Upper lobe of right lung (tissue), 1 donor: Measurements from ENCODE around the gene RGS11. TPM values are rescaled to one million over a fixed set of nuclear protein-coding genes. Genes with fewer than 3 reads are reported as not detected.

ENCODE experiments used
- ATAC-seq: fragments of 200-7000 bp; cut with Tn5 transposase; one replicate; pipeline ENCODE4 v1.9.1; 2020; ENCODE audit warnings: mild to moderate bottlenecking, moderate library complexity
- DNase-seq: peaks from one replicate; pipeline ENCODE4 v3.0.0-alpha.2; 2020
- H3K27ac ChIP-seq: fragments of 200-600 bp; one replicate; pipeline ENCODE4 v1.8.0; 2022
- H3K27me3 ChIP-seq: fragments of 200-600 bp; one replicate; pipeline ENCODE4 v1.8.0; 2022; ENCODE audit warnings: mild to moderate bottlenecking
- H3K36me3 ChIP-seq: fragments of 200-600 bp; one replicate; pipeline ENCODE4 v1.8.0; 2022
- H3K4me1 ChIP-seq: fragments of 200-600 bp; one replicate; pipeline ENCODE4 v1.8.0; 2022
- H3K4me3 ChIP-seq: fragments of 200-600 bp; one replicate; pipeline ENCODE4 v1.8.0; 2022; ENCODE audit warnings: mild to moderate bottlenecking
- H3K9me3 ChIP-seq: fragments of 200-600 bp; one replicate; pipeline ENCODE4 v1.8.0; 2022
- intact Hi-C: fragments of 100-400 bp; cut with DNase I; formaldehyde crosslinking; loops from one replicate; pipeline ENCODE4 v1.11.0; 2022
- total RNA-seq: library from RNA; stranded (reverse); fragmentation: NEBNext Ultra II Directional; extraction: Animal tissue kit (Norgen Biotek cat#: 25700); gene quantifications from one replicate; pipeline ENCODE4 v1.2.1, GENCODE V29; 2021
- TF ChIP-seq, protein P1 (sequence below): fragments of 200-600 bp; IDR thresholded peaks from one replicate; pipeline ENCODE4 v1.8.0; 2022; ENCODE audit warnings: antibody characterized with exemption
- donor health status: DM: no; HTN: yes; CAD: no; lungs with severe emphysema.

RGS11 gene
- total RNA-seq, 1 donor from 2014 or later: 7.8 TPM

DNA sequence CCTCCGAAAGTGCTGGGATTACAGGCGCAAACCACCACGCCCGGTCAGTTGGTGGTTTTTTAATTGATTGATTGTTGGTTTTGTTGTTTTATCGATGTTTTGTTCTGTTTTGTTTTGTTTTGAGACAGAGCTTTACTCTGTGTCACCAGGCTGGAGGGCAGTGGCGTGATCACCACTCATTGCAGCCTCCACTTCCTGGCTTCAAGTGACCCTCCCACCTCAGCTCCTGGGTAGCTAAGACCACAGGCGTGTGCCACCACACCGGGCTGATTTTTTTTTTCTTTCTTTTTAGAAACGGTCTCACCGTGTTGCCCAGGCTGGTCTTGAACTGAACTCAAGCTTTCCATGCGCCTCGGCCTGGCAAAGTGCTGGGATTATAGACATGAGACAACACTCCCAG lies 28.7 kb downstream of the RGS11 start:
- H3K27me3 ChIP-seq: no peaks in the 10 kb centered on the region

DNA sequence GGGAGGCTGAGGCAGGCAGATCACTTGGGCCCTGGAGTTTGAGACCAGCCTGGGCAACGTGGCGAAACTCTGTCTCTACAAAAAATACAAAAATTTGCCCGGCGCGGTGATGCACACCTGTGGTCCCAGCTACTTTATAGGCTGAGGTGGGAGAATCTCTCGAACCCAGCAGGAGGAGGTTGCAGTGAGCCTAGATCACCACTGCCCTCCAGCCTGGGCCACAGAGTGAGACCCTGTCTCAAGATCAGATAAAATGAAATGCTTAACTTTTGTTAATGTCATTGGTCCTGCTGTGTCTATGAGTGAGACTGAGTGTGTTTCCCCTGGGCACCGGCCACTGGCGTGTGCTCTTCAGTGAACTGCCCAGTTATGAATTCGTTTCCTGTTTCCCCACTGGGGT lies 30.6 kb downstream of the RGS11 start:
- Histone ChIP-seq H3K36me3 (peaks cover 7% of the 10 kb centered on the region), H3K4me1 (peaks cover 5% of the 10 kb centered on the region), H3K9me3 (no peaks in the 10 kb centered on the region), H3K4me3 (no peak overlapping the region), H3K27me3 (no peaks in the 10 kb centered on the region), H3K27ac (no peak overlapping the region)
- TF ChIP-seq, protein P1, sequence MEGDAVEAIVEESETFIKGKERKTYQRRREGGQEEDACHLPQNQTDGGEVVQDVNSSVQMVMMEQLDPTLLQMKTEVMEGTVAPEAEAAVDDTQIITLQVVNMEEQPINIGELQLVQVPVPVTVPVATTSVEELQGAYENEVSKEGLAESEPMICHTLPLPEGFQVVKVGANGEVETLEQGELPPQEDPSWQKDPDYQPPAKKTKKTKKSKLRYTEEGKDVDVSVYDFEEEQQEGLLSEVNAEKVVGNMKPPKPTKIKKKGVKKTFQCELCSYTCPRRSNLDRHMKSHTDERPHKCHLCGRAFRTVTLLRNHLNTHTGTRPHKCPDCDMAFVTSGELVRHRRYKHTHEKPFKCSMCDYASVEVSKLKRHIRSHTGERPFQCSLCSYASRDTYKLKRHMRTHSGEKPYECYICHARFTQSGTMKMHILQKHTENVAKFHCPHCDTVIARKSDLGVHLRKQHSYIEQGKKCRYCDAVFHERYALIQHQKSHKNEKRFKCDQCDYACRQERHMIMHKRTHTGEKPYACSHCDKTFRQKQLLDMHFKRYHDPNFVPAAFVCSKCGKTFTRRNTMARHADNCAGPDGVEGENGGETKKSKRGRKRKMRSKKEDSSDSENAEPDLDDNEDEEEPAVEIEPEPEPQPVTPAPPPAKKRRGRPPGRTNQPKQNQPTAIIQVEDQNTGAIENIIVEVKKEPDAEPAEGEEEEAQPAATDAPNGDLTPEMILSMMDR: no peak
- DNase-seq: no peak
- no peak for ATAC-seq
- intact Hi-C loops: no loop called here

More for the DNA sequence above, 28.7 kb downstream of the RGS11 start:
- intact Hi-C loops: no loop called here
- DNase-seq (no peak), ATAC-seq (no peak)
- Histone ChIP-seq H3K9me3 (no peaks in the 10 kb centered on the region), H3K4me1 (no peaks in the 10 kb centered on the region), H3K27ac (no peak overlapping the region), H3K4me3 (no peak overlapping the region), H3K36me3 (peaks cover 18% of the 10 kb centered on the region)
- TF ChIP-seq, protein P1: no peak

DNA sequence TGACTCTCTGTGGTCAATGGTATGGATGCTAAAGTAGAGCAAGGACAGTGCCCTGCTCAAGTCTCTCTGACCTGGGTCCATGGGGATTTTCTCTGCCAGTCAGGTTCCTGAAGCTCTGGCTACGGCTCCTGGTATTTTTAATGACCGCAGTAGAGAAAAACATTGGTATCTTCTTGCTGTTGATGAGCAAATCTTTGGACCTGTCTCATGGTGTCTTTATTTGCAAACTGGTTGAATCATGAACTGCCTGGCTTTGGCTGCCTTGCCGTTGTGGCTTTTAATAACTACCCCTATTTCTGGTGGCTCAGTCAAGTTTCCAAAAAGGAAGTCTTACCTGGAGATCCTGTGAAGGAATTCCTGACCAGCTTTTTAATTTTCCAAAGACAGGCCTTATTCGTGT lies 32.4 kb downstream of the RGS11 start:
- intact Hi-C loops: no loop called here
- ATAC-seq (no peak), DNase-seq (no peak)
- TF ChIP-seq, protein P1: no peak
- Histone ChIP-seq H3K4me1 (peaks cover 5% of the 10 kb centered on the region), H3K4me3 (no peak overlapping the region), H3K27ac (no peak overlapping the region), H3K9me3 (no peaks in the 10 kb centered on the region), H3K27me3 (no peaks in the 10 kb centered on the region), H3K36me3 (no peaks in the 10 kb centered on the region)

DNA sequence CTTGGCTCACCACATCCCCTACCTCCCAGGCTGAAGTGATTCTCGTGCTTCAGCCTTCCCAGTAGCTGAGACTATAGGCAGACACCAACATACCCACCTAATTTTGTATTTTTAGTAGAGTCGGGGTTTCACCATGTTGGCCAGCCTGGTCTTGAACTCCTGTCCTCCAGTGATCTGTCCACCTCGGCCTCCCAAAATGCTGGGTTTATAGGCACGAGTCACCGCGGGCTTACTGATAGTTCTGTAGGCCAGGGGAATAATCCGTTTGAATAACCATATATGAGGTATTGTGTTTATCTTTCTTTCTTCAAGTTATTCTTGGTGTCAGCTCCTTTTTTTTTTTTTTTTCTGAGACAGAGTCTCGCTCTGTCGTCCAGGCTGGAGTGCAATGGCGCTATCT lies 33.5 kb downstream of the RGS11 start:
- intact Hi-C loops: no loop called here

DNA sequence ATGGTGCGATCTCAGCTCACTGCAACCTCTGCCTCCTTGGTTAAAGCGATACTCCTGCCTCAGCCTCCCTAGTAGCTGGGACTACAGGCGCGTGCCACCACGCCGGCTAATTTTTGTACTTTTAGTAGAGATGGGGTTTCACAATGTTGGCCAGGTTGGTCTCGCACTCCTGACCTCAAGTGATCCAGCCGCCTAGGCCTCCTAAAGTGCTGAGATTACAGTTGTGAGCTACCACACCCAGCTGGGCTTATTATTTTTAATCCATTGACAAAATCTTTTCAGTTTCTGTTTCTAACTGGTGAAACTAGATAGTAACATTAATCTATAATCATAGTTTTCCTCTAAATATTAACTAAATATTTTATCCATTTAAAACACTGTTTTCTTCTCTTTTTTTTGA lies 35.2 kb downstream of the RGS11 start:
- DNase-seq (no peak), ATAC-seq (no peak)
- H3K4me1 ChIP-seq: peaks cover 5% of the 10 kb centered on the region
- no peaks in the 10 kb centered on the region for H3K27me3 ChIP-seq
- H3K4me3 ChIP-seq: no peak overlapping the region
- H3K9me3 ChIP-seq: no peaks in the 10 kb centered on the region
- TF ChIP-seq, protein P1: no peak
- intact Hi-C loops: no loop called here
- no peak overlapping the region for H3K27ac ChIP-seq
- no peaks in the 10 kb centered on the region for H3K36me3 ChIP-seq

More for the DNA sequence above, 33.5 kb downstream of the RGS11 start:
- DNase-seq (no peak), ATAC-seq (no peak)
- no peaks in the 10 kb centered on the region for H3K36me3 ChIP-seq
- H3K9me3 ChIP-seq: no peaks in the 10 kb centered on the region
- H3K4me1 ChIP-seq: peaks cover 5% of the 10 kb centered on the region
- TF ChIP-seq, protein P1: no peak
- no peak overlapping the region for H3K4me3 ChIP-seq
- no peaks in the 10 kb centered on the region for H3K27me3 ChIP-seq
- peak overlapping the region; percentile 11 for H3K27ac ChIP-seq

DNA sequence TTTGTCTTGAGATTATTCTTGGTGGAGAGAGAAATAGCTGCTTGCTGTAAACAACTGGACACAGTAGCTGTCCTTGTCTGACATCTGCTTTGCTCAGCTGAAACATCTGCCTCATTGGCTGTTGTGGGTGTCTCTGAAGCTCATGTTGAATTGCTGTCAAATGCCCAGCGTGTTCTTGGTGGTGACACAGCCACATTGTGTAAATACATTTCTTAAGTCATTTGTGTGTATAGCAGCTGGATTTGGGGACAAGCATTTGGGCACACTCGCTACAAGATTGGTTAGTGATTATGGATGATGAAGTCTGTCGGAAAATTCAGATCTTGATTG lies 35.8 kb downstream of the RGS11 start:
- H3K4me1 ChIP-seq: peaks cover 5% of the 10 kb centered on the region
- TF ChIP-seq, protein P1: no peak
- H3K27ac ChIP-seq: peak overlapping the region; percentile 0
- no peaks in the 10 kb centered on the region for H3K9me3 ChIP-seq
- no peak for ATAC-seq
- H3K27me3 ChIP-seq: no peaks in the 10 kb centered on the region
- intact Hi-C loops: loop anchor here (10.0 kb wide), 1 partner anchor 115 kb away; the partner anchor contains the start of gene AXIN1
- no peak for DNase-seq
- no peaks in the 10 kb centered on the region for H3K36me3 ChIP-seq
- no peak overlapping the region for H3K4me3 ChIP-seq
